ENCODE results near the gene GNB4. TPM values are rescaled to one million over a fixed set of nuclear protein-coding genes. Genes with fewer than 3 reads are reported as not detected.

GNB4 gene
- total RNA-seq, 1 experiment from 2014 or later, result 36.7 TPM

DNA sequence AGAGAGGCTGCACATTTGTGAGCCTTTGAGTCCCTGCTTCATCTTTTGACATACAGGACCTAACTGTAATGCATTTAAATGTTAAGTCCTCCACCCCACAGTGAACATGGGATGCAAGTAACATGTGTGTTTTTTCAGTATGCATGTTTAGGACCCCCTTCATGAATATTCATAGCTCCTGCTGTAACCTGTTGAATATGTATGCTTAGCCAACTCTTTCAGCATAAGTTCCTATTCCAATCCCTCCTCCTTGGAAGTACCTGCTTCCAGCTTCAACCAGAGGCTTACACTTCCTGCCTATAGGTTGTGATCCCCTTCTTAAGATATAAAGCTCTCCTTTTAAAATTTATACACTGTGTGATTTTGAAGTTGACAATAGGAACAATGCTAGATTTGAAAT, 36.9 kb upstream of the GNB4 start:
- ChIA-PET POLR2A (no interaction called here), CTCF (no interaction called here)
- TF ChIP-seq, protein P1, sequence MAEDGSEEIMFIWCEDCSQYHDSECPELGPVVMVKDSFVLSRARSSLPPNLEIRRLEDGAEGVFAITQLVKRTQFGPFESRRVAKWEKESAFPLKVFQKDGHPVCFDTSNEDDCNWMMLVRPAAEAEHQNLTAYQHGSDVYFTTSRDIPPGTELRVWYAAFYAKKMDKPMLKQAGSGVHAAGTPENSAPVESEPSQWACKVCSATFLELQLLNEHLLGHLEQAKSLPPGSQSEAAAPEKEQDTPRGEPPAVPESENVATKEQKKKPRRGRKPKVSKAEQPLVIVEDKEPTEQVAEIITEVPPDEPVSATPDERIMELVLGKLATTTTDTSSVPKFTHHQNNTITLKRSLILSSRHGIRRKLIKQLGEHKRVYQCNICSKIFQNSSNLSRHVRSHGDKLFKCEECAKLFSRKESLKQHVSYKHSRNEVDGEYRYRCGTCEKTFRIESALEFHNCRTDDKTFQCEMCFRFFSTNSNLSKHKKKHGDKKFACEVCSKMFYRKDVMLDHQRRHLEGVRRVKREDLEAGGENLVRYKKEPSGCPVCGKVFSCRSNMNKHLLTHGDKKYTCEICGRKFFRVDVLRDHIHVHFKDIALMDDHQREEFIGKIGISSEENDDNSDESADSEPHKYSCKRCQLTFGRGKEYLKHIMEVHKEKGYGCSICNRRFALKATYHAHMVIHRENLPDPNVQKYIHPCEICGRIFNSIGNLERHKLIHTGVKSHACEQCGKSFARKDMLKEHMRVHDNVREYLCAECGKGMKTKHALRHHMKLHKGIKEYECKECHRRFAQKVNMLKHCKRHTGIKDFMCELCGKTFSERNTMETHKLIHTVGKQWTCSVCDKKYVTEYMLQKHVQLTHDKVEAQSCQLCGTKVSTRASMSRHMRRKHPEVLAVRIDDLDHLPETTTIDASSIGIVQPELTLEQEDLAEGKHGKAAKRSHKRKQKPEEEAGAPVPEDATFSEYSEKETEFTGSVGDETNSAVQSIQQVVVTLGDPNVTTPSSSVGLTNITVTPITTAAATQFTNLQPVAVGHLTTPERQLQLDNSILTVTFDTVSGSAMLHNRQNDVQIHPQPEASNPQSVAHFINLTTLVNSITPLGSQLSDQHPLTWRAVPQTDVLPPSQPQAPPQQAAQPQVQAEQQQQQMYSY (CRISPR knock-in tag; IDR thresholded peaks at IDR 0.05), result no peak
- no peak for TF ChIP-seq FOXP1 (CRISPR knock-in tag; IDR thresholded peaks at IDR 0.05; ENCODE audit: borderline replicate concordance)
- ATAC-seq (peak; percentile 57), DNase-seq (ENCODE audit: low spot score) (no peak)
- H3K27me3 Mint-ChIP-seq (ENCODE audit: low read depth), result peaks cover 5% of the 10 kb centered on the region
- no peak overlapping the region for H3K27ac Mint-ChIP-seq
- H3K4me1 Mint-ChIP-seq, result peaks cover 11% of the 10 kb centered on the region
- H3K36me3 Mint-ChIP-seq, result peaks cover 13% of the 10 kb centered on the region
- H3K9me3 Mint-ChIP-seq, result peaks cover 35% of the 10 kb centered on the region
- H3K4me3 Mint-ChIP-seq, result no peak overlapping the region

DNA sequence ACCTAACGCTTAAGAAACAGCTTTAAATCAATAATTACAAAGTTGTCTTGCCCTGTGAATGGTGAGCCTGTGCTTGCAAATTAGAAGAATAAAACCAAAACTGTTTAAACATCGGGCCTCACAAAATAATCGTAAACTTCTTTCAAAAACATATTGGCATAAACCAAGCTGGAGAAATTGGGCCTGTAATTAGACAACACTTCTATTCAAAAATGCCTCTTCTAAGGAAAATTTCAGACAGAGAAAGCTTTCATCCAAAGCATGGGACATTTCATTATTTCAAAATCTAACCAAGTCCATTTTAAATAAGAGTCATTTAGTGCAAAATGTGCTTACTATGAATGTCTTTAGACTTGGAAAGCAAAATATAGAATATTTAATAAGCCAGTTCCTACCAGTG, 35.5 kb upstream of the GNB4 start:
- no peak overlapping the region for H3K4me3 Mint-ChIP-seq
- H3K36me3 Mint-ChIP-seq, result peaks cover 4% of the 10 kb centered on the region; the same call in 1 of the 2 replicates
- no peak overlapping the region for H3K27ac Mint-ChIP-seq
- POLR2A ChIA-PET, result no interaction called here
- peaks cover 21% of the 10 kb centered on the region for H3K9me3 Mint-ChIP-seq
- CTCF ChIA-PET, result interaction anchor here (0.7 kb wide), 1 partner anchor 40 kb away, joined by 3 read pairs; no protein-coding TSS in a partner anchor
- H3K4me1 Mint-ChIP-seq, result peaks cover 11% of the 10 kb centered on the region
- no peaks in the 10 kb centered on the region for H3K27me3 Mint-ChIP-seq (ENCODE audit: low read depth)
- DNase-seq (ENCODE audit: low spot score) (no peak), ATAC-seq (no peak)
- TF ChIP-seq MXD4 (CRISPR knock-in tag; IDR thresholded peaks at IDR 0.05; ENCODE audit: borderline replicate concordance), result no peak
- no peak for TF ChIP-seq ATF1 (CRISPR knock-in tag; IDR thresholded peaks at IDR 0.05)
- TF ChIP-seq ZBTB21 (CRISPR knock-in tag; IDR thresholded peaks at IDR 0.05; ENCODE audit: borderline replicate concordance), result no peak
- TF ChIP-seq NFE2L1 (CRISPR knock-in tag; IDR thresholded peaks at IDR 0.05), result no peak
- no peak for TF ChIP-seq OVOL2 (CRISPR knock-in tag; IDR thresholded peaks at IDR 0.05; ENCODE audit: borderline replicate concordance)
- TF ChIP-seq, protein P2, sequence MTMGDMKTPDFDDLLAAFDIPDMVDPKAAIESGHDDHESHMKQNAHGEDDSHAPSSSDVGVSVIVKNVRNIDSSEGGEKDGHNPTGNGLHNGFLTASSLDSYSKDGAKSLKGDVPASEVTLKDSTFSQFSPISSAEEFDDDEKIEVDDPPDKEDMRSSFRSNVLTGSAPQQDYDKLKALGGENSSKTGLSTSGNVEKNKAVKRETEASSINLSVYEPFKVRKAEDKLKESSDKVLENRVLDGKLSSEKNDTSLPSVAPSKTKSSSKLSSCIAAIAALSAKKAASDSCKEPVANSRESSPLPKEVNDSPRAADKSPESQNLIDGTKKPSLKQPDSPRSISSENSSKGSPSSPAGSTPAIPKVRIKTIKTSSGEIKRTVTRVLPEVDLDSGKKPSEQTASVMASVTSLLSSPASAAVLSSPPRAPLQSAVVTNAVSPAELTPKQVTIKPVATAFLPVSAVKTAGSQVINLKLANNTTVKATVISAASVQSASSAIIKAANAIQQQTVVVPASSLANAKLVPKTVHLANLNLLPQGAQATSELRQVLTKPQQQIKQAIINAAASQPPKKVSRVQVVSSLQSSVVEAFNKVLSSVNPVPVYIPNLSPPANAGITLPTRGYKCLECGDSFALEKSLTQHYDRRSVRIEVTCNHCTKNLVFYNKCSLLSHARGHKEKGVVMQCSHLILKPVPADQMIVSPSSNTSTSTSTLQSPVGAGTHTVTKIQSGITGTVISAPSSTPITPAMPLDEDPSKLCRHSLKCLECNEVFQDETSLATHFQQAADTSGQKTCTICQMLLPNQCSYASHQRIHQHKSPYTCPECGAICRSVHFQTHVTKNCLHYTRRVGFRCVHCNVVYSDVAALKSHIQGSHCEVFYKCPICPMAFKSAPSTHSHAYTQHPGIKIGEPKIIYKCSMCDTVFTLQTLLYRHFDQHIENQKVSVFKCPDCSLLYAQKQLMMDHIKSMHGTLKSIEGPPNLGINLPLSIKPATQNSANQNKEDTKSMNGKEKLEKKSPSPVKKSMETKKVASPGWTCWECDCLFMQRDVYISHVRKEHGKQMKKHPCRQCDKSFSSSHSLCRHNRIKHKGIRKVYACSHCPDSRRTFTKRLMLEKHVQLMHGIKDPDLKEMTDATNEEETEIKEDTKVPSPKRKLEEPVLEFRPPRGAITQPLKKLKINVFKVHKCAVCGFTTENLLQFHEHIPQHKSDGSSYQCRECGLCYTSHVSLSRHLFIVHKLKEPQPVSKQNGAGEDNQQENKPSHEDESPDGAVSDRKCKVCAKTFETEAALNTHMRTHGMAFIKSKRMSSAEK (CRISPR knock-in tag; IDR thresholded peaks at IDR 0.05; ENCODE audit: borderline replicate concordance), result no peak
- TF ChIP-seq, protein P3, sequence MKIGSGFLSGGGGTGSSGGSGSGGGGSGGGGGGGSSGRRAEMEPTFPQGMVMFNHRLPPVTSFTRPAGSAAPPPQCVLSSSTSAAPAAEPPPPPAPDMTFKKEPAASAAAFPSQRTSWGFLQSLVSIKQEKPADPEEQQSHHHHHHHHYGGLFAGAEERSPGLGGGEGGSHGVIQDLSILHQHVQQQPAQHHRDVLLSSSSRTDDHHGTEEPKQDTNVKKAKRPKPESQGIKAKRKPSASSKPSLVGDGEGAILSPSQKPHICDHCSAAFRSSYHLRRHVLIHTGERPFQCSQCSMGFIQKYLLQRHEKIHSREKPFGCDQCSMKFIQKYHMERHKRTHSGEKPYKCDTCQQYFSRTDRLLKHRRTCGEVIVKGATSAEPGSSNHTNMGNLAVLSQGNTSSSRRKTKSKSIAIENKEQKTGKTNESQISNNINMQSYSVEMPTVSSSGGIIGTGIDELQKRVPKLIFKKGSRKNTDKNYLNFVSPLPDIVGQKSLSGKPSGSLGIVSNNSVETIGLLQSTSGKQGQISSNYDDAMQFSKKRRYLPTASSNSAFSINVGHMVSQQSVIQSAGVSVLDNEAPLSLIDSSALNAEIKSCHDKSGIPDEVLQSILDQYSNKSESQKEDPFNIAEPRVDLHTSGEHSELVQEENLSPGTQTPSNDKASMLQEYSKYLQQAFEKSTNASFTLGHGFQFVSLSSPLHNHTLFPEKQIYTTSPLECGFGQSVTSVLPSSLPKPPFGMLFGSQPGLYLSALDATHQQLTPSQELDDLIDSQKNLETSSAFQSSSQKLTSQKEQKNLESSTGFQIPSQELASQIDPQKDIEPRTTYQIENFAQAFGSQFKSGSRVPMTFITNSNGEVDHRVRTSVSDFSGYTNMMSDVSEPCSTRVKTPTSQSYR (CRISPR knock-in tag; IDR thresholded peaks at IDR 0.05), result no peak
- no peak for TF ChIP-seq ZNF232 (CRISPR knock-in tag; IDR thresholded peaks at IDR 0.05)
- TF ChIP-seq, protein P4, sequence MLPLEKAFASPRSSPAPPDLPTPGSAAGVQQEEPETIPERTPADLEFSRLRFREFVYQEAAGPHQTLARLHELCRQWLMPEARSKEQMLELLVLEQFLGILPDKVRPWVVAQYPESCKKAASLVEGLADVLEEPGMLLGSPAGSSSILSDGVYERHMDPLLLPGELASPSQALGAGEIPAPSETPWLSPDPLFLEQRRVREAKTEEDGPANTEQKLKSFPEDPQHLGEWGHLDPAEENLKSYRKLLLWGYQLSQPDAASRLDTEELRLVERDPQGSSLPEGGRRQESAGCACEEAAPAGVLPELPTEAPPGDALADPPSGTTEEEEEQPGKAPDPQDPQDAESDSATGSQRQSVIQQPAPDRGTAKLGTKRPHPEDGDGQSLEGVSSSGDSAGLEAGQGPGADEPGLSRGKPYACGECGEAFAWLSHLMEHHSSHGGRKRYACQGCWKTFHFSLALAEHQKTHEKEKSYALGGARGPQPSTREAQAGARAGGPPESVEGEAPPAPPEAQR (CRISPR knock-in tag; IDR thresholded peaks at IDR 0.05), result no peak
- TF ChIP-seq, protein P5, sequence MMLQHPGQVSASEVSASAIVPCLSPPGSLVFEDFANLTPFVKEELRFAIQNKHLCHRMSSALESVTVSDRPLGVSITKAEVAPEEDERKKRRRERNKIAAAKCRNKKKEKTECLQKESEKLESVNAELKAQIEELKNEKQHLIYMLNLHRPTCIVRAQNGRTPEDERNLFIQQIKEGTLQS (CRISPR knock-in tag; conservative IDR thresholded peaks at IDR 0.05), result no peak
- TF ChIP-seq NFYB (CRISPR knock-in tag; conservative IDR thresholded peaks at IDR 0.05; ENCODE audit: low read depth), result no peak
- no peak for TF ChIP-seq GRHL2 (CRISPR knock-in tag; IDR thresholded peaks at IDR 0.05; ENCODE audit: insufficient replicate concordance, severe bottlenecking)
- TF ChIP-seq TCF7 (CRISPR knock-in tag; IDR thresholded peaks at IDR 0.05; ENCODE audit: low read depth), result no peak
